Measurements from ENCODE around the gene CFAP57. TPM values are rescaled to one million over a fixed set of nuclear protein-coding genes. Genes with fewer than 3 reads are reported as not detected.

Gene CFAP57
- total RNA-seq, 1 donor from 2014 or later, result not detected

- POLR2A ChIA-PET, result no interaction called here
- H3K4me1 Mint-ChIP-seq, result no peaks in the 10 kb centered on the region
- no peak overlapping the region for H3K27ac Mint-ChIP-seq
Observed at GRCh38 chr1:43302201-43302600, 130.1 kb downstream of the CFAP57 start.

GRCh38 chr1:43302721-43303470 is 130.8 kb downstream of the CFAP57 start:
- ChIA-PET POLR2A (no interaction called here), CTCF (interaction anchor here (0.7 kb wide), 1 partner anchor 111 kb away, joined by 3 read pairs; no protein-coding TSS in a partner anchor)
- no peak for ATAC-seq (ENCODE audit: low read depth)
- Mint-ChIP-seq H3K27ac (no peak overlapping the region), H3K27me3 (peaks cover 4% of the 10 kb centered on the region), H3K9me3 (no peaks in the 10 kb centered on the region), H3K36me3 (ENCODE audit: low read depth) (no peaks in the 10 kb centered on the region), H3K4me1 (no peaks in the 10 kb centered on the region), H3K4me3 (no peak overlapping the region)
- intact Hi-C loops (cut with micrococcal nuclease), result no loop called here
- TF ChIP-seq CTCF (IDR thresholded peaks at IDR 0.05), result no peak
- no peak for DNase-seq

More at GRCh38 chr1:43302201-43302600, 130.1 kb downstream of the CFAP57 start:
- intact Hi-C loops (cut with micrococcal nuclease), result no loop called here
- Mint-ChIP-seq H3K27me3 (no peaks in the 10 kb centered on the region), H3K9me3 (no peaks in the 10 kb centered on the region), H3K4me3 (no peak overlapping the region), H3K36me3 (ENCODE audit: low read depth) (no peaks in the 10 kb centered on the region)
- CTCF ChIA-PET, result no interaction called here
- DNase-seq (no peak), ATAC-seq (ENCODE audit: low read depth) (no peak)
- TF ChIP-seq CTCF (IDR thresholded peaks at IDR 0.05), result no peak

- Mint-ChIP-seq H3K36me3 (ENCODE audit: low read depth) (no peaks in the 10 kb centered on the region), H3K4me3 (no peak overlapping the region), H3K27me3 (peaks cover 7% of the 10 kb centered on the region), H3K9me3 (no peaks in the 10 kb centered on the region), H3K27ac (no peak overlapping the region), H3K4me1 (no peaks in the 10 kb centered on the region)
- ChIA-PET CTCF (interaction anchor here (0.7 kb wide), 1 partner anchor 111 kb away, joined by 3 read pairs; no protein-coding TSS in a partner anchor), POLR2A (no interaction called here)
- TF ChIP-seq CTCF (IDR thresholded peaks at IDR 0.05), result no peak
- intact Hi-C loops (cut with micrococcal nuclease), result no loop called here
- DNase-seq, result no peak
- no peak for ATAC-seq (ENCODE audit: low read depth)
Observed at GRCh38 chr1:43303471-43304313, 131.6 kb downstream of the CFAP57 start.

Other genes with a start within 250 kb of the CFAP57 start
- gene SLC2A1, start 213.5 kb upstream of the CFAP57 start, total RNA-seq, result 105 and 117 TPM in 2 replicates
- 59.9 and 61.8 TPM in 2 replicates for gene EBNA1BP2, start within 50 bp of the CFAP57 start, total RNA-seq
- not detected in 2 replicates for gene TMEM125, start 97.7 kb downstream of the CFAP57 start, total RNA-seq
- gene C1orf210, start 113.3 kb downstream of the CFAP57 start, total RNA-seq, result not detected in 2 replicates
- gene TIE1, start 128.7 kb downstream of the CFAP57 start, total RNA-seq, result not detected in 2 replicates
- not detected in 2 replicates for gene MPL, start 165.5 kb downstream of the CFAP57 start, total RNA-seq
- 3.2 and 4.2 TPM in 2 replicates for gene CDC20, start 186.7 kb downstream of the CFAP57 start, total RNA-seq
- gene ELOVL1, start 195.7 kb downstream of the CFAP57 start, total RNA-seq, result 80.2 and 84.2 TPM in 2 replicates
- 33.8 and 37.2 TPM in 2 replicates for gene MED8, start 217.5 kb downstream of the CFAP57 start, total RNA-seq
- 108 and 139 TPM in 2 replicates for gene SZT2, start 217.6 kb downstream of the CFAP57 start, total RNA-seq

All from activated B cell treated with CpG ODN at 0.5 μM for 24 hours (primary cell).